Measurements from ENCODE around the gene ATP5F1D. TPM values are rescaled to one million over a fixed set of nuclear protein-coding genes. Genes with fewer than 3 reads are reported as not detected.
"Not testable (repeated sequence)": the region's sequence is repeated elsewhere in the genome, so short reads cannot be mapped to it uniquely, and the experiment has no call there.

Gene ATP5F1D
- total and polyA plus RNA-seq, 2 donors (not counting 3 experiments of a cell fraction or from before 2014, with no cell fraction given) = 167 to 192 TPM

DNA sequence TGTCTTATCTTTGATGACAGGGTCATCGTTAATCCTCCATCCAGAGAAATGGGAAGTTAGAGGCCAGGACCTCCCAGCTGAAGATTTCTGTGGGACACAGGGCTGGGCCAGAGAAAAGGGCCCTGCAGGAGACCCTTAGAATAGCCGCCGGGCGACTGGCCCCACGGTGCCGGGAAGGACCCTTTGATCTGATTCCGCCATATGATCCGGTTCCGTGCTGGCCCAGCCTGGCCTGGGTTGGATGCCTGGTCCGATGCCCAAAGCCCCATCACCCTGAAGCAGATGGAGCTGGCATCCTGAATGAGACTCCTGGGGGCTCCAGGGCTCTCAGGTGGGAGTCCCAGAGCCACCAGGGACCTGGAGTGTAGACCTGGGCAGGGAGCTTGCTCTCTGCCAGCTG lies 42.0 kb upstream of the ATP5F1D start:
- Histone ChIP-seq H3K9me1 (replicated peaks; ENCODE audit: control insufficient read depth, extremely low read depth, insufficient read depth, low read length) (no peaks in the 10 kb centered on the region), H3K27ac (ENCODE audit: insufficient read depth, low read depth, low read length) (no peak overlapping the region), H3K4me3 (replicated peaks in 1 of 3; ENCODE audit: insufficient read depth in 1 of 3, low read depth in 1 of 3, low read length in 3 of 3) (no peak overlapping the region), H4K20me1 (replicated peaks; ENCODE audit: control insufficient read depth, extremely low read depth, insufficient read depth, low read length) (no peaks in the 10 kb centered on the region), H3K27me3 (ENCODE audit: control insufficient read depth in 2 of 2, insufficient read depth in 2 of 2, low read length in 2 of 2) (no peaks in the 10 kb centered on the region), H2AFZ (ENCODE audit: low read depth, low read length) (no peak overlapping the region), H3K79me2 (ENCODE audit: control insufficient read depth, insufficient read depth, low read length) (no peaks in the 10 kb centered on the region), H3K4me2 (ENCODE audit: insufficient read depth, low read length) (no peak overlapping the region), H3K9ac (replicated peaks; ENCODE audit: extremely low read depth, insufficient read depth, low read length) (no peak overlapping the region), H3K4me1 (ENCODE audit: control insufficient read depth, extremely low read depth, insufficient read depth, low read length) (peaks cover 7% of the 10 kb centered on the region), H3K36me3 (ENCODE audit: control insufficient read depth in 2 of 2, extremely low read depth in 1 of 2, insufficient read depth in 2 of 2, low read length in 2 of 2) (no peaks in the 10 kb centered on the region), H3K9me3 (replicated peaks; ENCODE audit: control insufficient read depth, insufficient read depth, low read length) (no peaks in the 10 kb centered on the region)
- dilution Hi-C loops (cut with MboI; ENCODE audit: extremely low pct_ligation_motif_present, low sequenced_read_pairs) (no loop called here), intact Hi-C loops (cut with micrococcal nuclease) (no loop called here)
- POLR2A ChIA-PET = no interaction called here
- BruUV-seq (replicated peaks) = no TSS peak
- TF ChIP-seq JUN (IDR thresholded peaks at IDR 0.05; ENCODE audit: borderline replicate concordance, insufficient read depth, insufficient read length, low read depth) = no peak
- CTCF ChIA-PET = interaction anchor here (0.8 to 2.9 kb wide), 2 partner anchors 86 to 119 kb away, joined by 3 to 11 read pairs; no protein-coding TSS in a partner anchor
- no peak for DNase-seq (ENCODE audit: low read depth, low spot score)
- FAIRE-seq = no peak

GRCh38 chr19:1200614-1201013 lies 40.9 kb upstream of the ATP5F1D start:
- H3K4me3 ChIP-seq (replicated peaks in 1 of 3; ENCODE audit: insufficient read depth in 1 of 3, low read depth in 1 of 3, low read length in 3 of 3); intact Hi-C loops (cut with micrococcal nuclease); H3K4me2 ChIP-seq (ENCODE audit: insufficient read depth, low read length); FAIRE-seq; dilution Hi-C loops (cut with MboI; ENCODE audit: extremely low pct_ligation_motif_present, low sequenced_read_pairs); H2AFZ ChIP-seq (ENCODE audit: low read depth, low read length); H3K36me3 ChIP-seq (ENCODE audit: control insufficient read depth in 2 of 2, extremely low read depth in 1 of 2, insufficient read depth in 2 of 2, low read length in 2 of 2); H4K20me1 ChIP-seq (replicated peaks; ENCODE audit: control insufficient read depth, extremely low read depth, insufficient read depth, low read length); POLR2A ChIA-PET; H3K9me1 ChIP-seq (replicated peaks; ENCODE audit: control insufficient read depth, extremely low read depth, insufficient read depth, low read length); DNase-seq (ENCODE audit: low read depth, low spot score); H3K27me3 ChIP-seq (ENCODE audit: control insufficient read depth in 2 of 2, insufficient read depth in 2 of 2, low read length in 2 of 2); H3K9ac ChIP-seq (replicated peaks; ENCODE audit: extremely low read depth, insufficient read depth, low read length); H3K79me2 ChIP-seq (ENCODE audit: control insufficient read depth, insufficient read depth, low read length); BruUV-seq (replicated peaks); H3K9me3 ChIP-seq (replicated peaks; ENCODE audit: control insufficient read depth, insufficient read depth, low read length); H3K27ac ChIP-seq (ENCODE audit: insufficient read depth, low read depth, low read length): not testable (repeated sequence)
- CTCF ChIA-PET = interaction anchor here (2.9 kb wide), 1 partner anchor 87 kb away, joined by 11 read pairs; no protein-coding TSS in a partner anchor
- peaks cover 11% of the 10 kb centered on the region for H3K4me1 ChIP-seq (ENCODE audit: control insufficient read depth, extremely low read depth, insufficient read depth, low read length)

All from endothelial cell of umbilical vein (primary cell).